OCI-LY7 (cell line): Measurements from ENCODE around the gene C6orf52. TPM values are rescaled to one million over a fixed set of nuclear protein-coding genes. Genes with fewer than 3 reads are reported as not detected.

Source experiments
- BruUV-seq: library from RNA; stranded (reverse); fragments of 400-500 nt; replicated peaks from 2 replicates; lab custom pipeline; 2021; lab: Mats Ljungman, UMichigan
- CTCF ChIA-PET: fragments of 300-600 bp; sonication (Branson Sonifier 250); formaldehyde crosslinking; loops from one replicate; lab custom pipeline; 2022; ENCODE audit warnings: antibody characterized with exemption; ENCODE audit not compliant: unreplicated experiment; lab: Charles Lee
- POLR2A ChIA-PET: fragments of 300-600 bp; sonication (Branson Sonifier 250); formaldehyde crosslinking; loops from one replicate; lab custom pipeline; 2022; ENCODE audit warnings: antibody characterized with exemption; lab: Charles Lee
- DNase-seq: peaks from one replicate; pipeline ENCODE4 v3.0.0-alpha.2; 2015; ENCODE audit warnings: low spot score
- H2AFZ ChIP-seq: fragments of 200-600 bp; sonication (generic), shearing (Covaris generic); 2 replicates; pipeline ENCODE4 v1.6.1; 2014; ENCODE audit warnings: mild to moderate bottlenecking, antibody characterized with exemption, low read length, moderate library complexity
- H3K27ac ChIP-seq: fragments of 200-600 bp; sonication (generic); 2 replicates; pipeline ENCODE4 v1.5.1; 2014; ENCODE audit warnings: mixed run types, low read depth, mild to moderate bottlenecking, moderate library complexity, low read length, inconsistent platforms; ENCODE audit not compliant: poor library complexity, severe bottlenecking
- H3K36me3 ChIP-seq: fragments of 200-600 bp; sonication (generic); 2 replicates; pipeline ENCODE4 v1.6.1; 2014; ENCODE audit warnings: mild to moderate bottlenecking, antibody characterized with exemption, low read length, moderate library complexity, mixed read lengths; ENCODE audit not compliant: insufficient read depth
- H3K4me1 ChIP-seq: fragments of 200-600 bp; sonication (generic); 2 replicates; pipeline ENCODE4 v1.5.1; 2014; ENCODE audit warnings: mild to moderate bottlenecking, low read length; ENCODE audit not compliant: insufficient read depth, poor library complexity, severe bottlenecking
- H3K4me2 ChIP-seq: fragments of 200-600 bp; sonication (generic); 2 replicates; pipeline ENCODE4 v1.6.1; 2014; ENCODE audit warnings: mild to moderate bottlenecking, low read length
- H3K4me3 ChIP-seq: fragments of 200-600 bp; sonication (generic); 2 replicates; pipeline ENCODE4 v1.5.1; 2014; ENCODE audit warnings: mild to moderate bottlenecking, low read depth, low read length; ENCODE audit not compliant: poor library complexity, severe bottlenecking
- H3K79me2 ChIP-seq: fragments of 200-600 bp; sonication (generic); 2 replicates; pipeline ENCODE4 v1.6.1; 2016; ENCODE audit warnings: low read depth, mild to moderate bottlenecking, low read length, moderate library complexity, mixed read lengths; ENCODE audit not compliant: insufficient read depth
- H3K9me2 ChIP-seq: fragments of 200-600 bp; sonication (generic); 2 replicates; pipeline ENCODE4 v1.6.1; 2016; ENCODE audit warnings: mild to moderate bottlenecking, low read length, mixed read lengths; ENCODE audit not compliant: insufficient read depth
- H3K9me3 ChIP-seq: fragments of 200-600 bp; sonication (generic); 2 replicates; pipeline ENCODE4 v1.6.1; 2014; ENCODE audit warnings: mild to moderate bottlenecking, mixed run types, low read length, mixed read lengths
- H4K20me1 ChIP-seq: fragments of 200-600 bp; sonication (generic); 2 replicates; pipeline ENCODE4 v1.6.1; 2014; ENCODE audit warnings: mild to moderate bottlenecking, antibody characterized with exemption, low read length, moderate library complexity, mixed read lengths; ENCODE audit not compliant: insufficient read depth
- CTCF ChIP-seq: fragments of 200-600 bp; sonication (generic); conservative IDR thresholded peaks from 2 replicates; pipeline ENCODE4 v1.5.1; 2014; ENCODE audit warnings: mild to moderate bottlenecking, antibody characterized with exemption, low read length, moderate library complexity, mixed read lengths
- EZH2phosphoT487 ChIP-seq: fragments of 200-600 bp; sonication (generic); IDR thresholded peaks from 2 replicates; pipeline ENCODE4 v1.6.1; 2018; ENCODE audit warnings: low read depth, borderline replicate concordance, mild to moderate bottlenecking, mixed run types, antibody characterized with exemption, low read length, moderate library complexity, mixed read lengths
- intact Hi-C: fragments of 100-400 bp; cut with micrococcal nuclease; formaldehyde crosslinking; loops from one replicate; pipeline ENCODE4 v1.10.0; 2022; ENCODE audit not compliant: unreplicated experiment
- total RNA-seq, 2 experiments: library from RNA; depleted of rRNA in 1 of 2; stranded (reverse); fragments of >200 nt in 1 of 2; shearing (Covaris generic) in 1 of 2; gene quantifications; 2 replicates each; pipeline ENCODE4 v1.2.3, GENCODE V29; 2014 to 2022

Gene C6orf52
- total RNA-seq, 2 experiments from 2014 or later: 0.66 TPM; not detected in 1

- no peak overlapping the region for H2AFZ ChIP-seq
- no peak for DNase-seq
- H3K27ac ChIP-seq: no peak overlapping the region
- H3K9me2 ChIP-seq: no peaks in the 10 kb centered on the region
- H3K9me3 ChIP-seq: peaks cover 5% of the 10 kb centered on the region; the same call in 1 of the 2 replicates
- H3K4me1 ChIP-seq: peaks cover 7% of the 10 kb centered on the region
- no peaks in the 10 kb centered on the region for H4K20me1 ChIP-seq
- ChIA-PET CTCF (interaction anchor here (0.6 kb wide), 1 partner anchor 146 kb away, joined by 3 read pairs; no protein-coding TSS in a partner anchor), POLR2A (interaction anchor here (0.5 to 1.1 kb wide), 4 partner anchors 10 to 244 kb away, joined by 3 to 4 read pairs (median 3); no protein-coding TSS in a partner anchor)
- no TSS peak for BruUV-seq
- peaks cover 24% of the 10 kb centered on the region for H3K79me2 ChIP-seq
- H3K4me3 ChIP-seq: no peak overlapping the region
- intact Hi-C loops: no loop called here
- H3K36me3 ChIP-seq: peaks cover 7% of the 10 kb centered on the region; the same call in 1 of the 2 replicates
- TF ChIP-seq EZH2phosphoT487 (no peak), CTCF (no peak)
- no peak overlapping the region for H3K4me2 ChIP-seq
Observed at GRCh38 chr6:10690651-10691445, 3.6 kb downstream of the C6orf52 start.

GRCh38 chr6:10687582-10687981 lies 6.8 kb downstream of the C6orf52 start:
- intact Hi-C loops: no loop called here
- Histone ChIP-seq H3K27ac (no peak overlapping the region), H3K4me2 (no peak overlapping the region), H3K79me2 (no peaks in the 10 kb centered on the region), H2AFZ (no peak overlapping the region), H3K9me2 (no peaks in the 10 kb centered on the region), H3K36me3 (peaks cover 1% of the 10 kb centered on the region; the same call in 1 of the 2 replicates), H3K4me1 (no peaks in the 10 kb centered on the region), H4K20me1 (no peaks in the 10 kb centered on the region), H3K4me3 (no peak overlapping the region), H3K9me3 (peaks cover 3% of the 10 kb centered on the region; the same call in 1 of the 2 replicates)
- ChIA-PET CTCF (no interaction called here), POLR2A (interaction anchor here (0.7 kb wide), 1 partner anchor 406 kb away, joined by 5 read pairs; the partner anchor contains the start of gene SMIM13)
- TF ChIP-seq CTCF (no peak), EZH2phosphoT487 (no peak)
- DNase-seq: no peak
- BruUV-seq: no TSS peak

GRCh38 chr6:10686901-10687300 lies 7.5 kb downstream of the C6orf52 start:
- Histone ChIP-seq H4K20me1 (no peaks in the 10 kb centered on the region), H2AFZ (no peak overlapping the region), H3K9me2 (no peaks in the 10 kb centered on the region), H3K4me2 (no peak overlapping the region), H3K4me1 (no peaks in the 10 kb centered on the region), H3K9me3 (peaks cover 9% of the 10 kb centered on the region; the same call in 1 of the 2 replicates), H3K27ac (no peak overlapping the region), H3K79me2 (no peaks in the 10 kb centered on the region), H3K4me3 (no peak overlapping the region), H3K36me3 (no peaks in the 10 kb centered on the region)
- ChIA-PET POLR2A (no interaction called here), CTCF (no interaction called here)
- TF ChIP-seq CTCF (no peak), EZH2phosphoT487 (no peak)
- no TSS peak for BruUV-seq
- intact Hi-C loops: no loop called here
- DNase-seq: no peak
